HG02571 (cell line): ENCODE data around the gene FCRL6.

Experiments used
- ATAC-seq: cut with Tn5 transposase; IDR thresholded peaks from one replicate; pipeline ENCODE4 v1.9.1; 2021; ENCODE audit warnings: mild to moderate bottlenecking, moderate library complexity; ENCODE audit not compliant: unreplicated experiment

FCRL6 gene

DNA sequence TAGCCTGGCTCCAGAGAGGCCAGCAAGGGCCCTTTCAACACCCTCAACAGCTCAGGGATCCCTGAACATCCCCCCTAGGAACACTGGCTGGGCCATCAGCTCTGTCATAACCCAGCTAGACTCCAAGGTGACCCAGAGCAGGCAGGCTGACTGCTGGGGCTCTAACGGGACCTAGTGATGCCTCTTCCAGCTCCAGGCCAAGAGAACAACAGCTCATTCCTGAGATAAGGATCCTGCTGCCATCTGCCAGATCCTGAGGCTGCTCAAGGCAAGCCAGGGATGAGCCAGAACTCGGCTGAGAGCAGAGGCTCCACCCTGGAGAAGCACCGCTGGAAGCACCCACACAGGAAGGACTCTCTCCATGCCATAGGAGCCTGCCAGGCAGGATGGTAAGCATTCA lies 58.3 kb downstream of the FCRL6 start:
- ATAC-seq, result no peak

DNA sequence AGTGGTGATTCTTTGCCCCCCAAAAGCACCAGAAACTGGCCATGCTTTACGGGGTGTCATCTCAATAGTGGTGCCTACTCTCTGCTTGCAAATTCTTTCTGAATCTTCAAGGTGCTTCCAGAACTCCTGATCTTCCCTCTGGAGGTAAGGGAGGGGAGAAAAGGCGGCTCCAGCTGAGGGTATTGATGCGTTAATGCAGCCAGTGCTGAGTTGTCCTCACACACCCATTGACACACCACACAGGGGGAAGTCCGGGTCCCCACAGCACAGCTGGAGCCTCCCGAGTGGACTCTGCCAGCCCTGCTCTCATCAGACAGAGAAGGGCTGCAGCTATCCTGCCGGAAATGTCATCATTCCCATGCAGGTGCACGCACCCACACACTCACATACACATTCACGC lies 59.1 kb downstream of the FCRL6 start:
- no peak for ATAC-seq

DNA sequence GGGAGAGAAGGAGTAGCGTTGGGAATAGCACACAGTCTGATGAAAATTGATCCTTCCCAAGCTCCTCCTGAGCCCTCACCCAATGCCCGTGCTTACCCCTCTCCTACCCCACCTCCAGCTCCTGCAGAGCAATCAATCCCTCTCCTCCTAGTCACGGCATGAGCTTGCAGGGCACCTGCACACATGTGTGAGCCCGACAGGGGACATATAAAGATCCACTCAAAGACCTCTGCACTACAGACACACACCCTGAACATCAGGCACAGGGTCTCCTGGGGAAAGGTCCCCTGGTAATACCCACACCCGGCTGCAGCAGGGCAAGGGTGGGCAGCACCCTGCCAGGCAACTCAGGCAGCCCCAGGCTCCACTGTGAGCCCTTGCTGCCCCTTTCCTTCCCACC lies 59.9 kb downstream of the FCRL6 start:
- no peak for ATAC-seq

DNA sequence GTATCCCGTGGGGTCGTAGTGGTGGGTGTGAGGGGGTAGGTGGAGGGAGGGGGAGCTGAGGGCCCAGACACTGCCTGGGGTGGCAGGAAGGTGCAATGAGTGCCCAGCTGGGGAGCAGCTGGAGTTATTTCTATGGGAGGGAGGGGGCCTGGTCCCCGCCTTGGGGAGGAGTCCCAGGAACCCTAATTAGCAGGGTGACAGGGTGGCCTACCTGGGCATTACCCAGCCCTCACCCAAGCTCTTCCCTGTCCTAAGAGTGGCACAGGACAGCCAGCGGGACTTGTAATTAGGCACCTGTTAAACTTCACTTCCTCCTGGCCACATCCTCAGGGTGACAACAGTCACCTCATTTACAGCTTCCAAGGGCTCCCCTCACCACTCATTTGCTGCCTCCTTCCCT lies 60.4 kb downstream of the FCRL6 start, which contains the start of gene VSIG8:
Gene VSIG8 (minus strand): TSS at position 101 of the 400 bp plus-strand sequence. CDS start 136 bp downstream, outside the sequence.
- ATAC-seq, result no peak

DNA sequence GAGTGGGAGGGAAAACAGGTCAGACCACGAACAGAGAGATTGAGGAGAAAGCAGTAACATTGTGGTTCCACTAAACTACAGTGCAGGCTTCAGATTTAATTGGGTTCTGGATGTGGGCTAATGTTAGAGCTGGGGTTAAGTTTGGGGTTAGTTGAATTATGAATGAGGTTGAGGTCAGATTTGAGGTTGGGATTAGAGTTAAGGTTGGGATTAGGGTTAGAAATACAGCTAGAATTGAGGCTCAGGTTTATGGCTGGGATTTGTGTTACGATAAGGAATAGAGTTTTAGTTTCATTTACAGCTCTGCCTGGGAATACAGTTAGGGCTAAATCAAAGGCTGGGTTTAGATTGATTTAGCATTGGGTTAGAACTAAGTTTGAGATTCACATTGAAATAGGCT lies 62.1 kb downstream of the FCRL6 start:
- no peak for ATAC-seq
